Glutamatergic neuron (in vitro differentiated cells): ENCODE data around the gene MICALL1. TPM values are rescaled to one million over a fixed set of nuclear protein-coding genes. Genes with fewer than 3 reads are reported as not detected.

ENCODE experiments used
- DNase-seq: peaks from one replicate; pipeline ENCODE4 v3.0.0; 2022
- H3K27ac Mint-ChIP-seq: one replicate; pipeline ENCODE4 v1.8.0; 2020; ENCODE audit warnings: mild to moderate bottlenecking, mixed read lengths, inconsistent platforms; ENCODE audit not compliant: unreplicated experiment
- H3K27me3 Mint-ChIP-seq: one replicate; pipeline ENCODE4 v1.8.0; 2020; ENCODE audit warnings: mild to moderate bottlenecking, moderate library complexity, mixed read lengths, inconsistent platforms; ENCODE audit not compliant: unreplicated experiment
- H3K36me3 Mint-ChIP-seq: one replicate; pipeline ENCODE4 v1.8.0; 2020; ENCODE audit warnings: mild to moderate bottlenecking, mixed read lengths, inconsistent platforms; ENCODE audit not compliant: unreplicated experiment
- H3K4me1 Mint-ChIP-seq: one replicate; pipeline ENCODE4 v1.8.0; 2020; ENCODE audit warnings: mild to moderate bottlenecking, low read depth, mixed read lengths, inconsistent platforms; ENCODE audit not compliant: unreplicated experiment
- H3K4me3 Mint-ChIP-seq: one replicate; pipeline ENCODE4 v1.8.0; 2020; ENCODE audit warnings: mild to moderate bottlenecking, mixed read lengths, inconsistent platforms; ENCODE audit not compliant: unreplicated experiment
- H3K9me3 Mint-ChIP-seq: one replicate; pipeline ENCODE4 v1.8.0; 2020; ENCODE audit warnings: mild to moderate bottlenecking, moderate library complexity, mixed read lengths, inconsistent platforms; ENCODE audit not compliant: unreplicated experiment
- CTCF ChIP-seq: fragments of 200-600 bp; sonication (generic); IDR thresholded peaks from one replicate; pipeline ENCODE4 v1.5.0; 2021; ENCODE audit not compliant: partially characterized antibody, unreplicated experiment
- total RNA-seq: library from RNA; stranded (reverse); fragmentation: NEBNext Ultra II Directional; extraction: Animal tissue kit (Norgen Biotek cat#: 25700); gene quantifications from one replicate; pipeline ENCODE4 v1.2.1, GENCODE V29; 2021; ENCODE audit not compliant: unreplicated experiment

Gene MICALL1
- total RNA-seq, 1 donor from 2014 or later, result 133 TPM

GRCh38 chr22:37907036-37907954, 1.2 kb downstream of the MICALL1 start:
- TF ChIP-seq CTCF, result no peak
- no peak for DNase-seq
- H3K9me3 Mint-ChIP-seq, result peaks cover 12% of the 10 kb centered on the region
- H3K27me3 Mint-ChIP-seq, result peaks cover 26% of the 10 kb centered on the region
- H3K4me1 Mint-ChIP-seq, result peaks cover 36% of the 10 kb centered on the region
- peak overlapping the region; percentile 93 for H3K4me3 Mint-ChIP-seq
- no peaks in the 10 kb centered on the region for H3K36me3 Mint-ChIP-seq
- peak overlapping the region; percentile 90 for H3K27ac Mint-ChIP-seq

GRCh38 chr22:37909766-37910165, 3.7 kb downstream of the MICALL1 start:
- no peak for TF ChIP-seq CTCF
- peaks cover 11% of the 10 kb centered on the region for H3K9me3 Mint-ChIP-seq
- peaks cover 25% of the 10 kb centered on the region for H3K27me3 Mint-ChIP-seq
- H3K4me3 Mint-ChIP-seq, result peak overlapping the region; percentile 78
- H3K4me1 Mint-ChIP-seq, result peaks cover 38% of the 10 kb centered on the region
- peak overlapping the region; percentile 81 for H3K27ac Mint-ChIP-seq
- no peak for DNase-seq
- H3K36me3 Mint-ChIP-seq, result no peaks in the 10 kb centered on the region

GRCh38 chr22:37910890-37911672, 5.0 kb downstream of the MICALL1 start:
- H3K4me1 Mint-ChIP-seq, result peaks cover 32% of the 10 kb centered on the region
- H3K27ac Mint-ChIP-seq, result no peak overlapping the region
- peaks cover 17% of the 10 kb centered on the region for H3K27me3 Mint-ChIP-seq
- TF ChIP-seq CTCF, result no peak
- peak overlapping the region; percentile 78 for H3K4me3 Mint-ChIP-seq
- H3K36me3 Mint-ChIP-seq, result no peaks in the 10 kb centered on the region
- peaks cover 4% of the 10 kb centered on the region for H3K9me3 Mint-ChIP-seq
- peak; percentile 52 for DNase-seq

DNA sequence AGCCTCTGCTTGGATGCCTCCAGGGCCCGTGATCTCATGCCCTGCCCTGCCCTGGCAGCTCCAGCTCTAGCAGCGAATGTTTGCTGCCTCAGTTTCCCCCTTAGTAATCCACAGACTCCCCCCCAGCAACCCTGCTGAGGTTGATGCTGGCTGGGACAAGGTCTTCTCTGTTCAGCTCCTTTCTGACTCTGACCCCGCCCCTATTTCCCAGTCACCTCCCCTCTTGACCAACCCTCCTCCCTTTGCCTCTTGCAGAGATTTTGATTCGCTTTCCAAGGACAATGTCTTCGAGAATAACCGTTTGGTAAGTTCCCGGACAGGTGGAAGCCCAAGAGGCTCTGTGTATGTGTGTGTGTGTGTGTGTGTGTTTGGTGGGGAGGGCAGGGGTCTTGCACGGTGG, 5.6 kb downstream of the MICALL1 start:
- H3K9me3 Mint-ChIP-seq, result peaks cover 4% of the 10 kb centered on the region
- H3K27me3 Mint-ChIP-seq, result peaks cover 17% of the 10 kb centered on the region
- no peaks in the 10 kb centered on the region for H3K36me3 Mint-ChIP-seq
- DNase-seq, result no peak
- H3K27ac Mint-ChIP-seq, result peak overlapping the region; percentile 62
- H3K4me1 Mint-ChIP-seq, result peaks cover 32% of the 10 kb centered on the region
- TF ChIP-seq CTCF, result no peak
- H3K4me3 Mint-ChIP-seq, result peak overlapping the region; percentile 42
